Stimulated activated CD4-positive, alpha-beta T cell treated with anti-CD3 and anti-CD28 coated beads, Interleukin-1b, Interleukin-23, amount 100 ng/mL, for 1 hour (primary cell): ENCODE measurements around the gene LTBP4.

Experiments used
- DNase-seq, 2 donors: peaks; one replicate each; pipeline ENCODE4 v3.0.0-alpha.2; 2020; ENCODE audit warnings: low read depth in 2 of 2

LTBP4 gene

GRCh38 chr19:40597329-40597838, 3.8 kb upstream of the LTBP4 start:
- DNase-seq = no peak

- peak; percentile 58 to 76 for DNase-seq
Observed at GRCh38 chr19:40598121-40598917, 2.9 kb upstream of the LTBP4 start.

- DNase-seq = no peak
Observed at GRCh38 chr19:40598918-40599307, 2.3 kb upstream of the LTBP4 start.

- no peak for DNase-seq
Observed at GRCh38 chr19:40599331-40599901, 1.8 kb upstream of the LTBP4 start.

GRCh38 chr19:40599902-40600569, 1.1 kb upstream of the LTBP4 start:
- no peak for DNase-seq

GRCh38 chr19:40600570-40601133, 517 bp upstream of the LTBP4 start:
- no peak for DNase-seq

- no peak for DNase-seq
Observed at GRCh38 chr19:40603071-40603388, 1.9 kb downstream of the LTBP4 start.

GRCh38 chr19:40603389-40604170, 2.4 kb downstream of the LTBP4 start:
- peak; percentile 90 to 93 for DNase-seq

GRCh38 chr19:40604171-40604646, 3.0 kb downstream of the LTBP4 start:
- no peak for DNase-seq

GRCh38 chr19:40604647-40605215, 3.6 kb downstream of the LTBP4 start:
- DNase-seq = no peak

GRCh38 chr19:40605216-40605971, 4.2 kb downstream of the LTBP4 start:
- peak in 1 of 2 donors; percentile 63 for DNase-seq

GRCh38 chr19:40607311-40608239, 6.4 kb downstream of the LTBP4 start:
- no peak for DNase-seq

GRCh38 chr19:40608240-40608621, 7.1 kb downstream of the LTBP4 start:
- no peak for DNase-seq

- DNase-seq = no peak
Observed at GRCh38 chr19:40608957-40609356, 7.8 kb downstream of the LTBP4 start.

GRCh38 chr19:40609561-40610395, 8.6 kb downstream of the LTBP4 start:
- peak; percentile 79 to 86 for DNase-seq

GRCh38 chr19:40610396-40611064, 9.4 kb downstream of the LTBP4 start:
- DNase-seq = no peak

GRCh38 chr19:40611096-40611495, 9.9 kb downstream of the LTBP4 start:
- no peak for DNase-seq
